Activated B cell treated with CpG ODN at 0.5 μM for 24 hours (primary cell): ENCODE results near the gene ADGRL4. TPM values are rescaled to one million over a fixed set of nuclear protein-coding genes. Genes with fewer than 3 reads are reported as not detected.

ENCODE experiments used
- ATAC-seq: fragments of 200-7000 bp; cut with Tn5 transposase; one replicate; pipeline ENCODE4 v1.10.0; 2021; ENCODE audit warnings: low read depth, mild to moderate bottlenecking, moderate library complexity
- CTCF ChIA-PET: fragments of 350-600 bp; sonication (Branson Sonifier 250); formaldehyde crosslinking; loops from one replicate; lab custom pipeline; 2021; ENCODE audit warnings: antibody characterized with exemption; lab: Charles Lee
- POLR2A ChIA-PET: fragments of 350-600 bp; sonication (Branson Sonifier 250); formaldehyde crosslinking; loops from one replicate; lab custom pipeline; 2021; ENCODE audit warnings: antibody characterized with exemption; lab: Charles Lee
- DNase-seq: peaks from one replicate; pipeline ENCODE4 v3.0.0; 2022
- H3K27ac Mint-ChIP-seq: one replicate; pipeline ENCODE4 v1.8.0; 2020; ENCODE audit warnings: mixed read lengths
- H3K27me3 Mint-ChIP-seq: one replicate; pipeline ENCODE4 v1.8.0; 2021; ENCODE audit warnings: mixed read lengths
- H3K36me3 Mint-ChIP-seq: one replicate; pipeline ENCODE4 v1.8.0; 2021; ENCODE audit warnings: low read depth, mixed read lengths
- H3K4me1 Mint-ChIP-seq: one replicate; pipeline ENCODE4 v1.8.0; 2021; ENCODE audit warnings: mixed read lengths
- H3K4me3 Mint-ChIP-seq: one replicate; pipeline ENCODE4 v1.8.0; 2020; ENCODE audit warnings: mild to moderate bottlenecking, mixed read lengths
- H3K9me3 Mint-ChIP-seq: one replicate; pipeline ENCODE4 v1.8.0; 2020; ENCODE audit warnings: mixed read lengths
- CTCF ChIP-seq: fragments of 200-600 bp; IDR thresholded peaks from one replicate; pipeline ENCODE4 v1.8.0; 2022; ENCODE audit warnings: antibody characterized with exemption, mild to moderate bottlenecking
- intact Hi-C: fragments of 100-400 bp; cut with micrococcal nuclease; formaldehyde crosslinking; loops from one replicate; pipeline ENCODE4 v1.15.1; 2024
- total RNA-seq: library from RNA; stranded (reverse); gene quantifications from 2 replicates; pipeline ENCODE4 v1.2.3, GENCODE V29; 2022

Gene ADGRL4
- total RNA-seq, 1 donor from 2014 or later, result not detected

GRCh38 chr1:78843111-78843510, 163.4 kb downstream of the ADGRL4 start:
- Mint-ChIP-seq H3K4me1 (no peaks in the 10 kb centered on the region), H3K36me3 (no peaks in the 10 kb centered on the region), H3K27ac (no peak overlapping the region), H3K27me3 (no peaks in the 10 kb centered on the region), H3K4me3 (no peak overlapping the region), H3K9me3 (no peaks in the 10 kb centered on the region)
- no peak for TF ChIP-seq CTCF
- DNase-seq (no peak), ATAC-seq (no peak)
- ChIA-PET CTCF (no interaction called here), POLR2A (no interaction called here)
- intact Hi-C loops, result loop anchor here (5.0 kb wide), 1 partner anchor 509 kb away; no protein-coding TSS in a partner anchor

GRCh38 chr1:78840453-78841271, 165.9 kb downstream of the ADGRL4 start:
- no peak overlapping the region for H3K4me3 Mint-ChIP-seq
- H3K27me3 Mint-ChIP-seq, result no peaks in the 10 kb centered on the region
- ChIA-PET POLR2A (no interaction called here), CTCF (interaction anchor here (0.6 kb wide), 1 partner anchor 565 kb away, joined by 3 read pairs; no protein-coding TSS in a partner anchor)
- H3K9me3 Mint-ChIP-seq, result no peaks in the 10 kb centered on the region
- DNase-seq (no peak), ATAC-seq (no peak)
- no peaks in the 10 kb centered on the region for H3K4me1 Mint-ChIP-seq
- H3K36me3 Mint-ChIP-seq, result no peaks in the 10 kb centered on the region
- intact Hi-C loops, result loop anchor here (5.0 kb wide), 1 partner anchor 512 kb away; no protein-coding TSS in a partner anchor
- H3K27ac Mint-ChIP-seq, result no peak overlapping the region
- TF ChIP-seq CTCF, result no peak
